HUES64 (cell line): ENCODE results near the gene MT2A.
"Not testable (repeated sequence)": the region's sequence is repeated elsewhere in the genome, so short reads cannot be mapped to it uniquely, and the experiment has no call there.

Source experiments
- H3K27ac ChIP-seq: 2 replicates; pipeline ENCODE4 v1.7.0; 2013; ENCODE audit warnings: low read depth, low read length, inconsistent platforms
- H3K27me3 ChIP-seq: 2 replicates; pipeline ENCODE4 v1.6.1; 2013; ENCODE audit warnings: mild to moderate bottlenecking, low read length; ENCODE audit not compliant: insufficient read depth
- H3K36me3 ChIP-seq: 2 replicates; pipeline ENCODE4 v1.6.1; 2013; ENCODE audit warnings: mild to moderate bottlenecking, low read length; ENCODE audit not compliant: insufficient read depth
- H3K4me1 ChIP-seq: 2 replicates; pipeline ENCODE4 v1.6.1; 2013; ENCODE audit warnings: mild to moderate bottlenecking, low read length, moderate library complexity; ENCODE audit not compliant: insufficient read depth
- H3K4me3 ChIP-seq: 2 replicates; pipeline ENCODE4 v1.5.1; 2013; ENCODE audit warnings: mild to moderate bottlenecking, low read length, moderate library complexity
- H3K9ac ChIP-seq: 2 replicates; pipeline ENCODE4 v1.6.1; 2013; ENCODE audit warnings: mild to moderate bottlenecking, low read depth, low read length
- H3K9me3 ChIP-seq: 2 replicates; pipeline ENCODE4 v1.6.1; 2013; ENCODE audit warnings: low read depth, low read length; ENCODE audit not compliant: insufficient read depth
- WGBS: fragments of 150-250, 120-280 bp; methylation state at CpG from one replicate; pipeline ENCODE4 v1.1.7; 2013; ENCODE audit warnings: missing lambda C conversion rate; 5-methylcytosine and 5-hydroxymethylcytosine counted together

Gene MT2A

DNA sequence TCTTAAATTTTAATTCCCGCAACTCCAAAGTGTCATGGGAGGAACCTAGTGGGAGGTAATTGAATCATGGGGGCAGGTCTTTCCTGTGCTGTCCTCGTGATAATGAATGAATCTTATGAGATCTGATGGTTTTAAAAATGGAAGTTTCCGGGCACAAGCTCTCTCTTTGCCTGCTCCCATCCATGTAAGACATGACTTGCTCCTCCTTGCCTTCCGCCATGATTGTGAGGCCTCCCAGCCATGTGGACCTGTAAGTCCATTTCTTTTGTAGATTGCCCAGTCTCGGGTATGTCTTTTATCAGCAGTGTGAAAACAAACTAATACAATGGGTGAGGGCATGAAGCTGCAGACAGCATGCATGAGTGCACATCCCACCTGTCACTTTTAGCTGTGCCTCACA, 14.8 kb downstream of the MT2A start:
- not testable (repeated sequence) for H3K36me3 ChIP-seq, H3K9me3 ChIP-seq, H3K4me3 ChIP-seq, H3K27ac ChIP-seq, H3K9ac ChIP-seq
- WGBS, result 88% methylated on average over 5 of the region's 5 CpGs
- Histone ChIP-seq H3K27me3 (peaks cover 97% of the 10 kb centered on the region), H3K4me1 (peaks cover 33% of the 10 kb centered on the region)

GRCh38 chr16:56623637-56624036, 15.3 kb downstream of the MT2A start:
- H3K4me1 ChIP-seq, result peaks cover 29% of the 10 kb centered on the region
- H3K36me3 ChIP-seq, result no peaks in the 10 kb centered on the region
- peaks cover 97% of the 10 kb centered on the region for H3K27me3 ChIP-seq
- 93% methylated on average over 2 of the region's 2 CpGs for WGBS
- no peak overlapping the region for H3K4me3 ChIP-seq
- no peak overlapping the region for H3K27ac ChIP-seq
- H3K9ac ChIP-seq, result no peak overlapping the region
- H3K9me3 ChIP-seq, result no peaks in the 10 kb centered on the region

DNA sequence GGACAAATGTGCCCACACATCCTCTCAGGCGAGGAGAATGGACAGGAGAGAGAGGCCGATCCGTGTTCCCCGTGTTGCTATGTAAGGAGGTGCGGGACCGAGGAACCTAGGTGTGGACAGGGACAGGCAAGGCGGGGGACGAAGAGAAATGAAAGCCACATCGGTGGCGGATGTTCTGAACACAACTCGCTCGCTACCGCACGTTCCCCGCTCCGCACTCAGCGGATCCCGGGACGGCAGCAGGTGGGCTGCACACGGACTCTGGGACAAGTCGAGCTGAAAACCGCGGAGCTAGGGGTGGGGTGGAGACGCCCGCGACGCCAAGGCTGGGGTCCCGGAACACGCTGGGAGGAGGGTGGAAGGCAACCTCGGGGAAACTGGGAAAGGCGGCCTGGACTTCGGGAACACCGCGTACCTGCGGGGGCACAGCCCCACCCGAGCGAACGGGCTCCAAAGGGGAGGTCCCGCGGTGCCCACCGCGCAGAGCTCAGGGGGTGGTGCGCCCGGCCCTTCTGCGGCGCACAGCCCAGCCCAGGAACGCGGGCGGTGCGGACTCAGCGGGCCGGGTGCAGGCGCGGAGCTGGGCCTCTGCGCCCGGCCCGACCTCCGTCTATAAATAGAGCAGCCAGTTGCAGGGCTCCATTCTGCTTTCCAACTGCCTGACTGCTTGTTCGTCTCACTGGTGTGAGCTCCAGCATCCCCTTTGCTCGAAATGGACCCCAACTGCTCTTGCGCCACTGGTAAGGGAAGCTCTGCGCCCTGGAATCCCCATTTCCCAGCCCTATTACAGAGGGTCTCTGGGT, 17.0 kb downstream of the MT2A start, which contains the start of gene MT1E:
Gene MT1E (plus strand): TSS at position 642 of the 803 bp plus-strand sequence. CDS start 71 bp downstream, at position 713.
- Histone ChIP-seq H3K36me3 (no peaks in the 10 kb centered on the region), H3K4me1 (peaks cover 27% of the 10 kb centered on the region), H3K27me3 (peaks cover 97% of the 10 kb centered on the region), H3K27ac (no peak within 1 kb of the TSS), H3K4me3 (peak within 1 kb of the TSS; percentile 50), H3K9me3 (no peaks in the 10 kb centered on the region), H3K9ac (no peak within 1 kb of the TSS)
- 4% methylated on average over 62 of the region's 62 CpGs for WGBS

DNA sequence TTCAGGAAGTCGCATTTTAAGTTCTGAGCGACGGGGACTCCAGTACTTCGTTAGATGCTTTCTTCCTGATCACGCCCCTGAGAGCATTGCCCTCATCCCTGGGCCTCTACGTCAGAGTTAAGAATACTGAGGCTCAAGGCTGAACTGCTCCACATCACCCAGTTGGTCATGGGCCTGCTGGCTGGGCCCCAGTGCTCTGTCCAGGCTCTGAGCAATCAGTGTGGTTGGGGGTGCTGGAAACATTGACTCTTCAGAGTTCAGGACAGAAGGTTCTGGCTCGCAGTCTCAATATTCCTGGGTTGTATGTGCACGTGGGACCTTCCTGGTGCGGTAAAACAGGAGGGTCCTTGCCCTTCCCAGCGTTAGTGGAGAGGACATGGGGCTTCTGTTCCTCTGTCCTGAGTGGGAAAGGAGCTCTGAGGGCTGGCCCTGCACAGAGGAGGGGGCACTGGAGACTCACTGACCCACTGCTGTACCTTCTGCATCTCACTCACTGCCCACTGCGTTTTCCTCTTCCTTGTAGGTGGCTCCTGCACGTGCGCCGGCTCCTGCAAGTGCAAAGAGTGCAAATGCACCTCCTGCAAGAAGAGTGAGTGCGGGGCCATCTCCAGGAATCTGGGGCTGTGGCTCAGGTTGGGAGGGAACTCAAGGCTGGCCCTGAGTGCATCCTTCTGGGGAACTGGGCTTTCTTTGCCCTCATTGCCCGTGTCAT, 17.7 kb downstream of the MT2A start:
- Histone ChIP-seq H3K9ac (no peak overlapping the region), H3K4me3 (peak overlapping the region; percentile 50), H3K27ac (no peak overlapping the region), H3K9me3 (no peaks in the 10 kb centered on the region), H3K27me3 (peaks cover 98% of the 10 kb centered on the region), H3K36me3 (no peaks in the 10 kb centered on the region), H3K4me1 (peaks cover 25% of the 10 kb centered on the region)
- WGBS, result 31% methylated on average over 16 of the region's 16 CpGs

DNA sequence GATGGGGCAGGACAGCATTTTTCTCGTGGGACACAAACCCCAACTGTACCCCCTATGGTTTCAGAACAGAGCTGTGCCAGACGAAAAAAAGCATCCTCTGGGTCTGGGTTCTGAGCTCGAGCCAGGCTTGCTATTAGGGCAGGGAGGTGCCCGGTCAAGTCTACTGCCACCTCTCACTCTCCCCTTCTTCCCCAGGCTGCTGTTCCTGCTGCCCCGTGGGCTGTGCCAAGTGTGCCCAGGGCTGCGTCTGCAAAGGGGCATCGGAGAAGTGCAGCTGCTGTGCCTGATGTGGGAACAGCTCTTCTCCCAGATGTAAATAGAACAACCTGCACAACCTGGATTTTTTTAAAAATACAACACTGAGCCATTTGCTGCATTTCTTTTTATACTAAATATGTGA, 18.3 kb downstream of the MT2A start:
- Histone ChIP-seq H3K9me3 (no peaks in the 10 kb centered on the region), H3K4me1 (peaks cover 20% of the 10 kb centered on the region), H3K4me3 (no peak overlapping the region), H3K27me3 (peaks cover 98% of the 10 kb centered on the region), H3K27ac (no peak overlapping the region), H3K36me3 (no peaks in the 10 kb centered on the region), H3K9ac (no peak overlapping the region)
- WGBS, result 73% methylated on average over 7 of the region's 7 CpGs

- no peaks in the 10 kb centered on the region for H3K36me3 ChIP-seq
- H3K9me3 ChIP-seq, result no peaks in the 10 kb centered on the region
- H3K9ac ChIP-seq, result no peak overlapping the region
- no peak overlapping the region for H3K4me3 ChIP-seq
- WGBS, result 77% methylated on average over 9 of the region's 9 CpGs
- H3K27ac ChIP-seq, result no peak overlapping the region
- H3K4me1 ChIP-seq, result peaks cover 13% of the 10 kb centered on the region; the same call in 1 of the 2 replicates
- H3K27me3 ChIP-seq, result peaks cover 98% of the 10 kb centered on the region
Observed at GRCh38 chr16:56628486-56629350, 20.3 kb downstream of the MT2A start.

- Histone ChIP-seq H3K4me1 (peaks cover 13% of the 10 kb centered on the region; the same call in 1 of the 2 replicates), H3K36me3 (no peaks in the 10 kb centered on the region), H3K27ac (no peak overlapping the region), H3K27me3 (peaks cover 99% of the 10 kb centered on the region), H3K9me3 (no peaks in the 10 kb centered on the region), H3K4me3 (no peak overlapping the region), H3K9ac (no peak overlapping the region)
- WGBS, result 90% methylated on average over 3 of the region's 3 CpGs
Observed at GRCh38 chr16:56629531-56629930, 21.1 kb downstream of the MT2A start.

DNA sequence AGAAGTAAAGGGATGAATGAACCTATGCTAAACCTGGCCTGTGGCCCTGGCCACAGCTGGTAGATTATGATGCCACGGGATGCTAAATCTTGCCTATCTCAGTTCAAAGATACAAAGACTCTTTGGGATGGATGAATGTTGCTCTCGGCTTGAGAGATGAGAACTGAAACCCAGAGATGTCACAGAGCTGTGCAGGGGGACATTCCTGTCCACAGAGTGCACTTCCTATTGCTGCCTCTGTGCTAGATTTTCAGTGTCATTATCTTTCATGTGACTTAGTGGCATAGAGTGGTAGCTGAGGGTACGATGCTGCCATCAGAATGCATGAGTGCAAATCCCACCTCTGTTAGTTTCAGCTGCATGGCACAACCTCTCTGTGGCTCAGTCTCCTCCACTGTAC, 21.8 kb downstream of the MT2A start:
- H3K27me3 ChIP-seq, result peaks cover 99% of the 10 kb centered on the region
- H3K9ac ChIP-seq, result no peak overlapping the region
- H3K9me3 ChIP-seq, result no peaks in the 10 kb centered on the region
- no peaks in the 10 kb centered on the region for H3K36me3 ChIP-seq
- WGBS, result 75% methylated on average over 3 of the region's 3 CpGs
- peaks cover 13% of the 10 kb centered on the region; the same call in 1 of the 2 replicates for H3K4me1 ChIP-seq
- H3K27ac ChIP-seq, result no peak overlapping the region
- H3K4me3 ChIP-seq, result no peak overlapping the region

DNA sequence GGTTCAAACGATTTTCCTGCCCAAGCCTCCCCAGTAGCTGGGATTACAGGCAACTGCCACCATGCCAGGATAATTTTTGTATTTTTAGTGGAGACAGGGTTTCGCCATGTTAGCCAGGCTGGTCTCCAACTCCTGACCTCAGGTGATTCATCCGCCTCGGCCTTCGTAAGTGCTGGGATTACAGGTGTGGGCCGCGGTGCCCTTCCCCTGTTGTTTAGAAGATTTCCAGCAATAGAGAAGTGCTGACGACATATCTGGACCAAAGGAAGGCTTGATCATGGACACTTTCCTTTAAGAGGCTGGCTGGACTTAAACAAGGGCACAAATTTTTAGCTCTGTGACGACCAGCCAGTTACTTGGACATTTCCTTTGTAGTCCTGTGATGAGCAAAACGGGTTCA, 22.8 kb downstream of the MT2A start:
- H3K9ac ChIP-seq, result no peak overlapping the region
- no peaks in the 10 kb centered on the region for H3K36me3 ChIP-seq
- H3K27ac ChIP-seq, result no peak overlapping the region
- no peaks in the 10 kb centered on the region for H3K9me3 ChIP-seq
- H3K4me3 ChIP-seq, result no peak overlapping the region
- peaks cover 99% of the 10 kb centered on the region for H3K27me3 ChIP-seq
- 71% methylated on average over 10 of the region's 10 CpGs for WGBS
- H3K4me1 ChIP-seq, result peaks cover 8% of the 10 kb centered on the region; the same call in 1 of the 2 replicates

DNA sequence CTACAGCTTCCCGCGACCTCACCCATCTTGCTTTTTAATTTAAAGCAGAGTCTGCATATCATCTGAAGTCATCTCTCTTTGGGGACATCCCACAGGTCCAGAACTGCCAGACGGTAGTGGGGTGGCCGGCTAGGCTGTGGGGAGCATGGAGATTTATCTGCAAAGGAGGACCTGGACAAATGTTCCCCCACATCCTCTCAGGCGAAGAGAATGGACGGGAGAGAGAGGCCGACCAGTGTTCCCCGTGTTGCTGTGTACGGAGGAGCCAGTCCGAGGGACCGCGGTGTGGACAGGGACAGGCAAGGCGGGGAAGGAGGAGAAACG, 23.4 kb downstream of the MT2A start:
- no peaks in the 10 kb centered on the region for H3K36me3 ChIP-seq
- peaks cover 99% of the 10 kb centered on the region for H3K27me3 ChIP-seq
- no peak overlapping the region for H3K9ac ChIP-seq
- no peak overlapping the region for H3K27ac ChIP-seq
- WGBS, result 14% methylated on average over 14 of the region's 14 CpGs
- peaks cover 4% of the 10 kb centered on the region; the same call in 1 of the 2 replicates for H3K4me1 ChIP-seq
- H3K4me3 ChIP-seq, result peak overlapping the region; percentile 44
- no peaks in the 10 kb centered on the region for H3K9me3 ChIP-seq
